HG03196 (cell line): ENCODE data around the gene CELA3A.

Source experiments
- ATAC-seq: cut with Tn5 transposase; IDR thresholded peaks from one replicate; pipeline ENCODE4 v1.9.1; 2021; ENCODE audit not compliant: unreplicated experiment

The CELA3A gene

DNA sequence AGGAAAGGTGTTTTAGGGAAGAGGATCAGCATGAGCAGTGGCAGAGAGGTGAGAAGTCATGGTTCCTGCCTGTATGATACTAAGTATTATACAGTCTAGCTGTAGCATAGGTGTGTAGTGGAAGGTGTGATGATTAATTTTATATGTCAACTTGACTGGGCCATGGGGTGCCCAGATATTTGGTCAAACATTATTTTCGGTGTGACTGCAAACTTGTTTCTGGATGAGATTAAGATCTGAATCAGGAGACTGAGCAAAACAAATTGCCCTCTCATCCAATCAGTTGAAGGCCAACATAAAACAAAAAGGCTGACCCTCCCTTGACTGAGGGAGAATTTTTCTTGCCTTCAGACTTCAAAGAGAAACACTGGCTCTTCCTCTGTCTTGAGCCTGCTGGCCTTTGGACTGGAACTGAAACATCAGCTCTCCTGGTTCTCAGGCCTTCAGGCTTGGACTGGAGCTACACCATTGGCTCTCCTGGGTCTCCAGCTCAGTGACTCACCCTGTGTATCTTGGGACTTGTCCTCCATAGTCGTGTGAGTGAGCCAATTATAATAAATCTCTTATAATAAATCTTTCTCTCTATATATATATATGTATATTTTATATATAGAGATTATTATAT lies 44.3 kb downstream of the CELA3A start:
- ATAC-seq: no peak

- ATAC-seq: no peak
Observed at GRCh38 chr1:22048351-22049192, 47.1 kb downstream of the CELA3A start.

DNA sequence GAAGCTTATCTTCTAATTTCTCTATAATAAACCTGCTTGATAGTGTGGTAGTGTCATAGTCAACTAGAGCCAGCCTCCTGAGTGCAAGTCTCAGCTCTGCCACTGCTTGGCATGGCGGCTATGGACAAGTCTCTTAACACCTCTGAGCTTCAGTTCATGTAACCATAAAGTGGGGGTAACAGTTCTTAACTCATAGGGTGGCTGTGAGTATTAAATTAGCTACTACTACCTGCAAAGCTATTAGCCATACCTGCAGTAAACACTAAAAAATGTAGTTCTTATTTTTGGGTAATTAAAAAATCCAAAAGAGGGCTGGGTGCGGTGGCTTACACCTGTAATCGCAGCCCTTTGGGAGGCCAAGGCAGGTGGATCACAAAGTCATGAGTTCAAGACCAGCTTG lies 48.9 kb downstream of the CELA3A start:
- no peak for ATAC-seq

DNA sequence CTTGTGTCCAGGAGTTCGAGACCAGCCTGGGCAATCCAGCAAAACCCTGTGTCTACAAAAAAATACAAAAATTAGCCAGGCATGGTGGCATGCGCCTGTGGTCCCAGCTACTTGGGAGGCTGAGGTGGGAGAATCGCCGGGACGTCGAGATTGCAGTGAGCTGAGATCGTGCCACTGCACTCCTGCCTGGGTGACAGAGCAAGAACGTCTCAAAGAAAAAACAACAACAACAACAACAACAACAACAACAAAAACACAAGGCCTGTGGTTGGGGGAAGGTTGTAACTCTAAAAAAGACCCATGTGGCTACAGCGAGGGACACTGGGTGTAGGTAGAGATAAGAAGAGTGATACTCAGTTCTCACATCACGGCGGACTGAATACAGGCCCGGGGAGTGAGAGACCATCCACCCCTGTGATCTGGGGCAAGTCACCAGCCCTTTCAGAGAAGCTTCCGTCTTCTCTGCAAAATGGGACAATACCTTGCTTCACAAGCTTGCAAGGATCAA lies 50.2 kb downstream of the CELA3A start:
- no peak for ATAC-seq

GRCh38 chr1:22052115-22053016 lies 50.9 kb downstream of the CELA3A start, which contains the start of gene CDC42:
Gene CDC42, plus strand, starts transcription at chr1:22052709. Its CDS starts 25,770 bp downstream, at chr1:22078479.
- peak; percentile 86 for ATAC-seq

GRCh38 chr1:22053017-22053860 lies 51.8 kb downstream of the CELA3A start:
- peak; percentile 26 for ATAC-seq

GRCh38 chr1:22053861-22054770 lies 52.7 kb downstream of the CELA3A start:
- ATAC-seq: no peak

DNA sequence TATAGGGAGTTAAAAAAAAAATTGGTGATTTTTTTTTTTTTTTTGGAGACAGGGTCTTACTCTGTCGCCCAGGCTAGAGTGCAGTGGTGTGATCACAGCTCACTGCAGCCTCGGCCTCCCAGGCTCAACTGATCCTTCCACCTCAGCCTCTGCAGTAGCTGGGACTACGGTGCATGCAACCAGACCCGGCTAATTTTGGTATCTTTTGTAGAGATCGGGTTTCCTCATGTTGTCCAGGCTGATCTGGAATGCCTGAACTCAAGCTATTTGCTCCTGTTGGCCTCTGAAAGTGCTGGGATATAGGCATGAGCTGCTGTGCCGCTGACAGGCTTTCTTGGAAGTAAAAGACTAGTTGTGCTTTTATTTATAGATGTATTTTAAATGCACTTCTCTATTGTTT lies 54.0 kb downstream of the CELA3A start:
- ATAC-seq: no peak

DNA sequence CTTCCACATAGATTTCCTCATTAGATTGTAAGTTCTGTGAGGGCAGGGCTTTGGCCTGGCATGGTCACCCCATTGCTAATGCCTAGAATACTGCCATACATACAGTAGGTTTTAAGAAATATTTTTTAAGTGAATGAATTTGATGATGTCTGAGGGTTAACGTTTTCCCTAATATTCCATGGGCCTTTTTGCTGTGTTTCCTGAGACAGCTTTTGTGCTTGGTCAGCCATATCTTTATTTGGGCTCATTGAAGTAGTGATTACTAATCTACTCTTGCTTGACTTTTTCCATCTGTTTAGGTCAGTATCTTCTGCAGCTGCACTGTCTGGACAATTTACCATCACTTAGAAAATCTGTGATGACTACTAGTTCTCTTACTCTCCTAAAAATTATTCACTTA lies 54.6 kb downstream of the CELA3A start:
- no peak for ATAC-seq

DNA sequence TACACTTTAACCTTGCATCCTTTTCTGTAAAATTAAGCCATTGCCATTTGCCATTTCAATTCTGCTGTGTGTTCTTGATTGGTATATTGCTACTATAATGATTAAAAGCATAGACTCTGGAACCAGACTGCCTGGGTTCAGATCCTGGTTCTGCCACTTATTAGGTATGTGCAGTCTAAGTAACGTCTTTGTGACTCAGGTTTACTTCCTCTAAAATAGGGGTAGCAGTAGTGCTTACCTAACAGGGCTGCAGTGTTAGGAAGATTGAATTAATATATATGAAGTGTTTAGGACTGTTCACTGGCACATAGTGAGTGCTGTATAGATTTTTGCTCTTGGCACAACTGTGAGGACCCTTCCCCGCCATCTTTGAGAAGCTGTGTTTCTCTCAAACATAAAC lies 55.5 kb downstream of the CELA3A start:
- no peak for ATAC-seq

GRCh38 chr1:22057861-22058260 lies 56.4 kb downstream of the CELA3A start:
- no peak for ATAC-seq
